SU-DHL-6 (cell line): Measurements from ENCODE around the gene PDE6A.

ENCODE experiments used
- H2AFZ ChIP-seq: fragments of 200-600 bp; sonication (generic); 2 replicates; pipeline ENCODE4 v1.6.1; 2014; ENCODE audit warnings: low read depth, mild to moderate bottlenecking, moderate library complexity, mixed read lengths, antibody characterized with exemption, low read length; ENCODE audit not compliant: severe bottlenecking
- H3F3A ChIP-seq: fragments of 200-600 bp; shearing (Covaris generic); 2 replicates; pipeline ENCODE4 v1.6.0; 2016; ENCODE audit warnings: antibody characterized with exemption, mild to moderate bottlenecking; ENCODE audit not compliant: insufficient read depth
- H3K27ac ChIP-seq: fragments of 200-600 bp; sonication (generic); 2 replicates; pipeline ENCODE4 v1.5.1; 2016; ENCODE audit warnings: low read depth, mild to moderate bottlenecking, low read length, moderate library complexity, mixed read lengths
- H3K27me3 ChIP-seq: fragments of 200-600 bp; sonication (generic), shearing (Covaris generic); 2 replicates; pipeline ENCODE4 v1.6.0; 2014; ENCODE audit warnings: mild to moderate bottlenecking, low read length
- H3K36me3 ChIP-seq: fragments of 200-600 bp; sonication (generic); 2 replicates; pipeline ENCODE4 v1.6.1; 2014; ENCODE audit warnings: mild to moderate bottlenecking, low read length, mixed read lengths
- H3K4me2 ChIP-seq: fragments of 300-600, 200-600 bp; shearing (Covaris generic), sonication (generic); 2 replicates; pipeline ENCODE4 v1.6.0; 2014; ENCODE audit warnings: low read length, low read depth, mild to moderate bottlenecking; ENCODE audit not compliant: poor library complexity, severe bottlenecking
- H3K4me3 ChIP-seq: fragments of 200-600 bp; sonication (generic); 2 replicates; pipeline ENCODE4 v1.5.1; 2014; ENCODE audit warnings: antibody characterized with exemption, low read length, mild to moderate bottlenecking, mixed read lengths; ENCODE audit not compliant: insufficient read depth, poor library complexity, severe bottlenecking
- H3K79me2 ChIP-seq: fragments of 200-600 bp; sonication (generic); 2 replicates; pipeline ENCODE4 v1.6.1; 2014; ENCODE audit warnings: mild to moderate bottlenecking, low read length, moderate library complexity; ENCODE audit not compliant: insufficient read depth
- H3K9ac ChIP-seq: fragments of 200-600 bp; sonication (generic); 2 replicates; pipeline ENCODE4 v1.7.0; 2014; ENCODE audit warnings: mild to moderate bottlenecking, low read length
- H3K9me2 ChIP-seq: fragments of 200-600 bp; sonication (generic); replicated peaks from 2 replicates; pipeline ENCODE4 v1.6.1; 2014; ENCODE audit warnings: low read length; ENCODE audit not compliant: insufficient read depth
- H3K9me3 ChIP-seq: fragments of 200-600 bp; sonication (generic); 2 replicates; pipeline ENCODE4 v1.6.1; 2014; ENCODE audit warnings: low read length, mixed read lengths; ENCODE audit not compliant: insufficient read depth
- H4K20me1 ChIP-seq: fragments of 200-600 bp; sonication (generic); 2 replicates; pipeline ENCODE4 v1.6.1; 2014; ENCODE audit warnings: low read depth, mild to moderate bottlenecking, antibody characterized with exemption, low read length, moderate library complexity, mixed read lengths
- EZH2phosphoT487 ChIP-seq: fragments of 200-600 bp; sonication (generic), shearing (Covaris generic); conservative IDR thresholded peaks from 2 replicates; pipeline ENCODE4 v1.6.1; 2018; ENCODE audit warnings: mild to moderate bottlenecking, antibody characterized with exemption, low read length, moderate library complexity, mixed read lengths
- TF ChIP-seq, protein P1 (sequence below): fragments of 200-600 bp; sonication (generic); IDR thresholded peaks from one replicate; pipeline ENCODE4 v1.5.1; 2017; ENCODE audit warnings: antibody characterized with exemption, mild to moderate bottlenecking, low read length, moderate library complexity; ENCODE audit not compliant: insufficient read depth, poor library complexity, severe bottlenecking

Gene PDE6A

DNA sequence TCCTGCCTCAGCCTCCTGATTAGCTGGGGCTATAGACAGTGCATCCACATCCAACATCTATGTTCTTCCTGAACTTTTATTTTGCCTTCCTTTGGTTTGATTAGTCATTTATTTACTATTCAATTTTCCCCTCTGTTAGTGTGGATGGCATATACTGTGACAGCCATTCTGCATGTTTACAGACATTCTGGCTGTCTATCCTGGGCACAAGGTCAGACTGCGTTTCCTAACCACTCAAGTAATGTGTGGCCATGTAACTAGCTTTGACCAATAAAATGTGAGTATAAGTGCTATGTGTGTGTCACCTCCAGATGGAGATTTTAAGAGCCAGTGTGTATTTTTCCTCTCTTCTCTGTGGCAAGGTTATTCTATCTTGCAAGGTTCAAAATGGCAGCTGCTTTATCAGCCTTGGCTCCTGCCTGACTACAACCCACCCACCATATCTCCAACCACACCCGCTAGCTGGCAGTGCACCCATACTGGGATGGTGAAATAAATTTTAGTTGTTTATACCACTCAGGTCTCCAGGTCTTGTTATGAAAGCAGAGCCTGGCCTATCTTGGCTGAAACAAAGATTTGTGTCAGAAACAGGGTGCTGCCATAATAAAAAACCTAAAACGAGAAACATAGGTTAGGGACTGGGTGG, 32.2 kb downstream of the PDE6A start:
- Histone ChIP-seq H3K27me3 (no peaks in the 10 kb centered on the region), H3K36me3 (no peaks in the 10 kb centered on the region), H3K9me2 (no peaks in the 10 kb centered on the region), H3K9ac (no peak overlapping the region), H3K79me2 (no peaks in the 10 kb centered on the region), H3K4me2 (no peak overlapping the region), H2AFZ (no peak overlapping the region), H4K20me1 (no peaks in the 10 kb centered on the region), H3K4me3 (no peak overlapping the region), H3F3A (no peaks in the 10 kb centered on the region), H3K9me3 (no peaks in the 10 kb centered on the region), H3K27ac (no peak overlapping the region)
- TF ChIP-seq, protein P1, sequence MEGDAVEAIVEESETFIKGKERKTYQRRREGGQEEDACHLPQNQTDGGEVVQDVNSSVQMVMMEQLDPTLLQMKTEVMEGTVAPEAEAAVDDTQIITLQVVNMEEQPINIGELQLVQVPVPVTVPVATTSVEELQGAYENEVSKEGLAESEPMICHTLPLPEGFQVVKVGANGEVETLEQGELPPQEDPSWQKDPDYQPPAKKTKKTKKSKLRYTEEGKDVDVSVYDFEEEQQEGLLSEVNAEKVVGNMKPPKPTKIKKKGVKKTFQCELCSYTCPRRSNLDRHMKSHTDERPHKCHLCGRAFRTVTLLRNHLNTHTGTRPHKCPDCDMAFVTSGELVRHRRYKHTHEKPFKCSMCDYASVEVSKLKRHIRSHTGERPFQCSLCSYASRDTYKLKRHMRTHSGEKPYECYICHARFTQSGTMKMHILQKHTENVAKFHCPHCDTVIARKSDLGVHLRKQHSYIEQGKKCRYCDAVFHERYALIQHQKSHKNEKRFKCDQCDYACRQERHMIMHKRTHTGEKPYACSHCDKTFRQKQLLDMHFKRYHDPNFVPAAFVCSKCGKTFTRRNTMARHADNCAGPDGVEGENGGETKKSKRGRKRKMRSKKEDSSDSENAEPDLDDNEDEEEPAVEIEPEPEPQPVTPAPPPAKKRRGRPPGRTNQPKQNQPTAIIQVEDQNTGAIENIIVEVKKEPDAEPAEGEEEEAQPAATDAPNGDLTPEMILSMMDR: no peak
- TF ChIP-seq EZH2phosphoT487: no peak

DNA sequence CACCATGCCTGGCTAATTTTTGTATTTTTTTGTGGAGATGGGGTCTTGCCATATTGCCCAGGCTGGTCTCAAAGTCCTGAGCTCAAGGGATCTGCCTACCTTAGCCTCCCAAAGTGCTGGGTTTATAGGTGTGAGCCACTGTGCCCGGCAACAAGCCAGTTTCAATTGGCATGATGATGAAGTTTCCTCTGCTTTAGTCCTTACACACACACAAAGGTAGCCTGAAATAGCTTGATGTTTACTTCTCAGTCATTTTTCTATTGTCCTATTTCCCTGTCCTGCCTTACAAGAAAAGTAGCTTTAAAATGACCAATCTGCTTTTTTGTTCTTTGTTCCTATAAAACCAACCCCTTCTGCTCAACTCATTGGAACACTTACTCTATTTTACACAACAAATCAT, 33.6 kb downstream of the PDE6A start:
- Histone ChIP-seq H3K9me3 (no peaks in the 10 kb centered on the region), H3K9ac (no peak overlapping the region), H3K36me3 (no peaks in the 10 kb centered on the region)

DNA sequence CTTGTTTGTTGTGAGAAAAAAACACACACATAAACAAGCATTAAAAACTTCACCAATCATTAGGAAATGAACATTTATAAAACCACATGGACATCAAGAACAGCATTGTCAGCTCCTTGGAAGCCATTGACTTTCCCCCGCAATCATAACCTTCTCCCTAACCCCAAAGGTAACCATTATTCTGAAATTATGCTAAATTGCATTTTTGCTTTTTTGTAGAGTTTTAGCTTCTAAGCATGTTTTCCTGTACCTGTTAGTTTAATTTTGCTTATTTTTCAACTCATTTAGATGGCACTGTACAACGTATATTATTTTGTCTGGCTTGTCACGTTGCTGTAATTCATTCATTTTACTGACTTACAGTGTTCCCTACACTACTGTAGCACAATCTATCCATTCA, 36.8 kb downstream of the PDE6A start:
- no peaks in the 10 kb centered on the region for H4K20me1 ChIP-seq
- no peak overlapping the region for H3K9ac ChIP-seq
- H2AFZ ChIP-seq: no peak overlapping the region
- H3K27ac ChIP-seq: no peak overlapping the region
- H3K4me3 ChIP-seq: no peak overlapping the region
- no peak overlapping the region for H3K4me2 ChIP-seq
- no peaks in the 10 kb centered on the region for H3K9me2 ChIP-seq
- H3K36me3 ChIP-seq: no peaks in the 10 kb centered on the region
- no peaks in the 10 kb centered on the region for H3K79me2 ChIP-seq
- no peaks in the 10 kb centered on the region for H3K27me3 ChIP-seq
- TF ChIP-seq, protein P1: no peak
- TF ChIP-seq EZH2phosphoT487: no peak
- H3K9me3 ChIP-seq: no peaks in the 10 kb centered on the region
- H3F3A ChIP-seq: no peaks in the 10 kb centered on the region

More for the DNA sequence above, 33.6 kb downstream of the PDE6A start:
- H3K4me3 ChIP-seq: no peak overlapping the region
- no peaks in the 10 kb centered on the region for H4K20me1 ChIP-seq
- H3K79me2 ChIP-seq: no peaks in the 10 kb centered on the region
- H2AFZ ChIP-seq: no peak overlapping the region
- H3K27me3 ChIP-seq: no peaks in the 10 kb centered on the region
- H3K4me2 ChIP-seq: no peak overlapping the region
- H3K9me2 ChIP-seq: no peaks in the 10 kb centered on the region
- no peak for TF ChIP-seq EZH2phosphoT487
- TF ChIP-seq, protein P1: no peak
- H3F3A ChIP-seq: no peaks in the 10 kb centered on the region
- no peak overlapping the region for H3K27ac ChIP-seq
